ENCODE results near the gene ADCY5.

GRCh38 chr3:123371859-123372685, 76.8 kb downstream of the ADCY5 start:
- TF ChIP-seq EZH2phosphoT487 (IDR thresholded peaks at IDR 0.05; ENCODE audit: low read depth, severe bottlenecking, unreplicated experiment) (no peak), CTCF (IDR thresholded peaks at IDR 0.05; ENCODE audit: poor library complexity) (no peak), EZH2 (IDR thresholded peaks at IDR 0.05; ENCODE audit: borderline replicate concordance) (no peak)
